ENCODE results near the gene CLEC19A.

- no peak for TF ChIP-seq CTCF (IDR thresholded peaks at IDR 0.05)
- TF ChIP-seq POLR2A (IDR thresholded peaks at IDR 0.05): no peak
- no peak for TF ChIP-seq POLR2AphosphoS5 (IDR thresholded peaks at IDR 0.05; ENCODE audit: insufficient read depth in 1 of 2, low read depth in 1 of 2)
Measured at GRCh38 chr16:19286827-19287226, 1.3 kb downstream of the CLEC19A start.

All from vagina (tissue), 2 donors.